HG02938 (cell line): ENCODE data around the gene ANK2.
A peak's percentile ranks its signal among the peaks of the same experiment; 100 is the strongest.
"Not testable (repeated sequence)": the region's sequence is repeated elsewhere in the genome, so short reads cannot be mapped to it uniquely, and the experiment has no call there.

Experiments
- ATAC-seq: cut with Tn5 transposase; IDR thresholded peaks from one replicate; pipeline ENCODE4 v1.9.1; 2021; ENCODE audit warnings: mild to moderate bottlenecking, moderate library complexity; ENCODE audit not compliant: unreplicated experiment

ANK2 gene

GRCh38 chr4:113050837-113051236, 1.4 kb downstream of the ANK2 start:
- no peak for ATAC-seq

GRCh38 chr4:113051361-113051760, 1.9 kb downstream of the ANK2 start:
- no peak for ATAC-seq

- no peak for ATAC-seq
These were observed 3.0 kb downstream of the ANK2 start for GRCh38 chr4:113052379-113052951.

- ATAC-seq = no peak
These were observed 4.4 kb downstream of the ANK2 start for GRCh38 chr4:113053883-113054282.

- ATAC-seq = no peak
These were observed 6.9 kb downstream of the ANK2 start for GRCh38 chr4:113056318-113056717.

- ATAC-seq = no peak
These were observed 8.4 kb downstream of the ANK2 start for GRCh38 chr4:113057891-113058290.

- no peak for ATAC-seq
These were observed 10.2 kb downstream of the ANK2 start for GRCh38 chr4:113059449-113060182.

GRCh38 chr4:113060853-113061252, 11.4 kb downstream of the ANK2 start:
- ATAC-seq = no peak

GRCh38 chr4:113064244-113064643, 14.8 kb downstream of the ANK2 start:
- ATAC-seq = no peak

- no peak for ATAC-seq
These were observed 16.2 kb downstream of the ANK2 start for GRCh38 chr4:113065629-113066028.

GRCh38 chr4:113068771-113069170, 19.3 kb downstream of the ANK2 start:
- not testable (repeated sequence) for ATAC-seq

- no peak for ATAC-seq
These were observed 19.9 kb downstream of the ANK2 start for GRCh38 chr4:113069212-113069892.

- ATAC-seq = no peak
These were observed 21.3 kb downstream of the ANK2 start for GRCh38 chr4:113070755-113071154.

GRCh38 chr4:113071274-113071673, 21.8 kb downstream of the ANK2 start:
- no peak for ATAC-seq

GRCh38 chr4:113071805-113072204, 22.4 kb downstream of the ANK2 start:
- ATAC-seq = no peak

- ATAC-seq = no peak
These were observed 24.1 kb downstream of the ANK2 start for GRCh38 chr4:113073451-113074005.

- no peak for ATAC-seq
These were observed 28.1 kb downstream of the ANK2 start for GRCh38 chr4:113077575-113077974.

- ATAC-seq = no peak
These were observed 28.6 kb downstream of the ANK2 start for GRCh38 chr4:113078066-113078465.

- peak; percentile 64 for ATAC-seq
These were observed 30.6 kb downstream of the ANK2 start for GRCh38 chr4:113080050-113080449.

GRCh38 chr4:113080624-113081023, 31.2 kb downstream of the ANK2 start:
- no peak for ATAC-seq

GRCh38 chr4:113083346-113083745, 33.9 kb downstream of the ANK2 start:
- ATAC-seq = no peak

GRCh38 chr4:113086172-113086695, 36.8 kb downstream of the ANK2 start:
- no peak for ATAC-seq
